Measurements from ENCODE around the gene SHD.
"Not testable (repeated sequence)": the region's sequence is repeated elsewhere in the genome, so short reads cannot be mapped to it uniquely, and the experiment has no call there.

The SHD gene

DNA sequence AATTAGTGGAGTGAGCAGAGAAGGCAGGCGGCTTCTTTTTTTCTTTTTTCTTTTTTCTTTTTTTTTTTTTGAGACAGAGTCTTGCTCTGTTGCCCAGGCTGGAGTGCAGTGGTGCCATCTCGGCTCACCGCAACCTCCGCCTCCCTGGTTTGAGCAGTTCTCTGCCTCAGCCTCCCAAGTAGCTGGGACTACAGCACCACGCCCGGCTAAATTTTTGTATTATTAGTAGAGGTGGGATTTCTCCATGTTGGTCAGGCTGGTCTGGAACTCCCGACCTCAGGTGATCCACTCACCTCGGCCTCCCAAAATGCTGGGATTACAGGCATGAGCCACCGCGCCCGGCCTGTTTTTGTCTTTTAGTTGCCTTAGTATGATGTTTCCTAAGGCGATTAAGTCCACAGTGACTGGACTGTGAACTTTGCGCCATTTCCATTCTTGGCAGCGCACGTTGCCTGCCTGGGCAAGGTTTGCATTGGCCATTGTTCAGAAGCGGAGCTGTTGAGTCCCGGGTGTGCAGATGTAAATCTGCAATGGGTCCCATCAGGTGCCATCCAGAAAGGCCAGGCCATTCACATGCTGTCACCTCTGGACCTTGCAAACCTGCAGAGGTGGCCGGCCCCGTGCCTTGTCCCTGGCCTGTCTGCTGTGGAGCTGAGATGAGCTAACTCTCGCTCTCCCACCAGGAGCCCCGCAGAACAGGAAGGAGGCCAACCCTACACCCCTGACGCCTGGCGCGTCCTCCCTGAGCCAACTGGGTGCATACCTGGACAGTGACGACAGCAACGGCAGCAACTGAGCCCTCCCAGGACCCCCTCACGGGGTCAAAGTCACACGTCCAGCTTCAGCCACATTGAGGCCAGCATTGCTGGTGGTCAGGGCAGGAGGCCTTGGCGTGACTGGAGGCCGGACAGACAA, 10.9 kb upstream of the SHD start:
- no peak for DNase-seq

DNA sequence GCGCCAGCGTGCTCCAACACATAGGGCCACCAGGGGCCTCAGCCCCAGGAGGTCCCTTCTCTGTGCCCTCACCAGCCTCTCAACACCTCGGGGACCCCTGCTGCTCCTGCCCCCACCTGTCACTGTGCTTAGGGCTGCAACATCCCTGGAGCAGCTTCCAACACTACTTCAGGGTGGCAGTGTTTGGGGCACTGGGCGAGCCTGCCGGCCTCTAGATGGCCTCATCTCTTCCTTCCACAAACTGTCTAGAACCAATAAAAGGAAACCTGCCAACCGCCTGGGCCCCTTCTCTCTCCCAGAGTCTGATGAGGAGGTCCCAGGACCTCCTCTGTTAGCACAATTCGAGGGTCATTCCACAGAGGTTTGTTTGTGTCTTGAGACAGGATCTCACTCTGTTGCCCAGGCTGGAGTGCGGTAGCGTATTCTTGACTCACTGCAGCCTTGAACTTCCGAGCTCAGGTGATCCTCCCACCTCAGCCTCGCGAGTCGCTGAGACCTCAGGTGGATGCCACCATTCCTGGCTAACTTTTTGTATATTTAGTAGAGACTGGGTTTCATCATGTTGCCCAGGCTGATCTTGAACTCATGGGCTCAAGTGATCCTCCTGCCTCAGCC, 10.1 kb upstream of the SHD start:
- no peak for DNase-seq

DNA sequence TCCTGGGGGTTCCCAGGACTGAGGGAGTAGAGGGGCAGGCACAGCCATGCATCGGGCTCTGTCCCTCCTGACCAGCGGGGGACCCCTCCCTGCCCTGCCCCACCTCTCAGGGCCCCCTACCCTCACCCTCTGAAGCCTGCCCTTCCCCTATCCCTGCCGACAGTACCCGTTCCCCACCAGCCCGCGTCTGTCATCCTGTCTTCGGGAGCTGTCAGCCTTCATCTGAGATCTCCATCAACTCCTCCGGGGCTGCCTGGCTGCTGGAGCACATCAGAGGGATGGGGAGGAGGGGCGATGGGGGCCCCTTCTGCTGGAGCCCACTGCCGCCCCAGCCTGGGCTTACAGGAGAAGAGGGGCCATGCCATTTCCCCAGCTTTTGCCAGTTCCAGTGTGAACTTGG, 6.2 kb upstream of the SHD start:
- DNase-seq: no peak

DNA sequence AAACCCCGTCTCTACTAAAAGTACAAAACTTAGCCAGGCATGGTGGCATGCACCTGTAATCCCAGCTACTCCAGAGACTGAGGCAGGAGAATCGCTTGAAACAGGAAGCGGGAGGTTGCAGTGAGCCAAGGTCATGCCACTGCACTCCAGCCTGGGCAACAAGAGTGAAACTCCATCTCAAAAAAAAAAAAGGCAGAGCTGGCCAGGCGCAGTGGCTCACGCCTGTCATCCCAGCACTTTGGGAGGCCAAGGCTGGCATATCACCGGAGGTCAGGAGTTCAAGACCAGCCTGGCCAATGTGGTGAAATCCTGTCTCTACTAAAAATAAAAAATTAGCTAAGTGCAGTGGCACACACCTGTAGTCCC, 4.8 kb upstream of the SHD start:
- DNase-seq: not testable (repeated sequence)

DNA sequence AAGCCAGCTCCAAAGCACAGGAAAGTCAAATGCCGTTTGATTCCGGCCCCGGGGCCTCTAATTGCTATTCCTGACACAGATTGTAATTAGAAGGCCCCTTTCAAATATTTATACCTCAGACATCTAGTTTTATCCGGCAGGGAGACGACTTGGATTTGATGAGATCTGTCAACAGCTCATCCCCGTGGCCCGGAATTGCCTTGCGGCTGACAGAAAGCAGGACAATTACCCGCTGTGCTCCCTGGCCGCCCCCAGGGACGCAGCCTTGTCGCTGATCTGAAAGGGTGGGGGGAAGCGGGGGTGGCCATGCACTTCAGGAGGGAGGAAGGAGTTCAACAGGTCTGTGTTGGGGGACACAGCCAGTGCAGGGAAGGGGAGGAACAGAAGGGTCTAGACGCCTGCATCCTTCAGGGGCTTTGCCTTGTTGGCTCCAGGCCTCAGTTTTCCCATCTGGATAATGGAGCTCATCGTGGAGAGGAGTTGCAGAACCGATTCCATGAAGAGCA, 1.8 kb upstream of the SHD start:
- DNase-seq: peak in 2 of 3 experiments; percentile 60 to 83

DNA sequence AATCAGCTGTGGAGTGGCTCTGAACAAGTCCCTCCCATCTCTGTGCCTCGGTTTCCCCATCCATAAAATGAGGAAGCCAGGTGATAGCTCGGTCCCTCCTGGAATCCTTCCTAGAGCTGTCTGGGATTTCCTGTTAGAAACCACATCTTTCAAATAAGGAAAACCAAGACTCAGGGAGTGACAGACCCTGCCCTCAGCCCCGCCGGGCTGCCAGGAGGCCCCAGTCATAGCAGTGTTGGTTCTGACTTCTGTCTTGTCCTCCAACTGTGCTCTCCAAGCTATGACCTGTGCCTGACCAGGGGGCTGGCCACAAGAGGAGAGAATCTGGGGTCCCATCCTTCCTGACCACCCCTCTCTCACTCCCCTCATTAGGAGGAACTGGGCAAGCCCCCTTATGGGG, 1.1 kb upstream of the SHD start:
- peak in 2 of 3 experiments; percentile 50 to 65 for DNase-seq

DNA sequence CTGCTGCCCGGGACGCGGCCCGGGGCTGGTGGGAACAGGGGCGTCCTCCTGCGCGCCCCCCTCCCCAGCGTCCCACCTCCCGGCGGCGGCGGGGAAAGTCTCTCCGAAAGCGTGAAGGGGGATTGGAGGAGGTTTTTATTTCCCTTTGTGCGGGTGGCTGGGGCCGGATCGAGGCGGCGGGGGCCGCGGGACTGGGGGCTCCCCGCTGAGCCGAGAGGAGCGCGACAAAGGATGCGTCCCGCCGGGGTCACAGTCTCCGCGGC, 132 bp downstream of the SHD start:
- DNase-seq: no peak

DNA sequence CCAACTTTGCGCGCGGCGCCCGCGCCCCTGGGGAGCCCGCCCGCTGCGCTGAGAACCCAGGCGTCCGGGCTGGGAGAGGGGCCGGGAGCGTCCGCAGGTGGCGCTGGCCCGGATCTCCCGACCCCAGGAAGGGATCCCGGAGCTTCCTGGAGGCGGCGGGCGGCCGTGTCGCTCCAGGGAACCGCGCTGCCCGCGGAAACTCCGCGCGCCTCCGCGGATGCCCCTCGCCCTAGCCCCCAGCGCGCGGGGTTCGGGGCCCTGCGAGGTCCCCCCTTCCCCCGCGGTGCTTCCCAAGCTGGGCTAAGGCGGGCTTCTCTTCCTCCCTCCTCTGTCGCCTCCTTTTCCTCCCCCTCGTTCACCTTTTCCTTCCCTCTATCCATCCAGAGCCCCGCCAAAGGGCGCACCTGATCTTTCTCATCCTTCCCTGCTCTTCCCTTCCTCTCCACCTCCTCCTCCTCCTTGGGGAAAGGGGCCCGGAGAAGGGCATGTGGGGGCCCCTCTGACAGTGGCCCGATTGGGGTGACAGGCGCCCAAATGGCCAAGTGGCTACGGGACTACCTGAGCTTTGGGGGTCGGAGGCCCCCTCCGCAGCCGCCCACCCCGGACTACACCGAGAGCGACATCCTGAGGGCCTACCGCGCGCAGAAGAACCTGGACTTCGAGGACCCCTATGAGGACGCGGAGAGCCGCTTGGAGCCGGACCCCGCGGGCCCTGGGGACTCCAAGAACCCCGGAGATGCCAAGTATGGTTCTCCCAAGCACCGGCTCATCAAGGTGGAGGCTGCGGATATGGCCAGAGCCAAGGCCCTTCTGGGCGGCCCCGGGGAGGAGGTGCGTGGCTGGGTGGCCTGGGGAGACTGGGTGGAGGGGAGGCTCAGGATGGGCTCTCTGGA, 710 bp downstream of the SHD start:
- DNase-seq: peak in 2 of 3 experiments; percentile 66 to 74

DNA sequence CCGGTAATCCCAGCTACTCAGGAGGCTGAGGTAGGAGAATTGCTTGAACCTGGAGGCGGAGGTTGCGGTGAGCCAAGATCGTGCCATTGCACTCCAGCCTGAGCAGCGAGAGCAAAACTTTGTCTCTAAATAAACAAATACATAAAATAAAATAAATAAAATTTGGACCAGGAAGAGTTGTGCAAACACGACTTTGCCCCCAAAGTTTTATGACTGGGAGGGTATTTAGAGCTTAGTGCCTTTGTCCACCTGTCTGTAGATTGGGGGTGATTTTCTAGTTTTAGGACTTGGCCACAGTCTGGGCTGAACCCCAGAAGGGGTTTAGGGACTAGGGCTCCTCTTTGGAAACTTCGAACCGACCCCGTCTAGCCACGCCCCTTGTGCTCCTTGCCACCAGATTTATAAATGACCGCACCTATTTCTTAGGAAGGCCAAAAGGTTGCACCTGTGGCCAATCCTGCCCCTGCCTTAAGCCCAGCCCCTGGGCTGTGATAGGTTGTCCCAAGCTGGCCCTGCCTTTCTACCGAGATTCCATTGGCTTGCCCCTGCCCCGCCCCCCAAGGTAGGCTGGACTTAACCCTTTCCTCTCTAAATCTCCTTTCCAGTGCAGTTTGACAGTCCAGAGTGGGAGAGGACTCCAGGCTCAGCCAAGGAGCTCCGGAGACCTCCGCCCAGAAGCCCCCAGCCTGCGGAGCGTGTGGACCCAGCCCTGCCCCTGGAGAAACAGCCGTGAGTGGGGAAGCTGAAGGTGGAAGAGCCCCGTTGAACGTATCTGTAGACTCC, 5.3 kb downstream of the SHD start:
- peak in 1 of 3 experiments; percentile 15 for DNase-seq

DNA sequence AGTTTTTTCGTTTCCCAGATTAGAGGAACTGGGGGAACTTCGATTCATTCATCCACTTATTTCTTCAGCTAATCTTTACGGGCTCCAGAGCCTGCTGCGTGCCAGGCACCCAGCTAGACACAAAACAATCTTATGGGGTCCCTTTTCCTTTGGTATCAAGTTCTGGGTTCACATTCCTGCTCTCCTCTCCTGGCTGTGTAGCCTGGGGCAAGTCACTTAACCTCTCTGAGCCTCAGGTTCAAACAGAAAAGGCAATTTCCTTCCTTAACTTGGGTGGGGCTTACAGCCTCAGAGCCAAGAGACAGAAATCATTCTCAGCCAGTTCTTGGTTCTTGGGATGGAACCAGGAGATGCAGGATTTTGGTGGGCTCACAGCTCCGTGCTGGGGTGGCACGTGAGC, 5.9 kb downstream of the SHD start:
- DNase-seq: no peak

DNA sequence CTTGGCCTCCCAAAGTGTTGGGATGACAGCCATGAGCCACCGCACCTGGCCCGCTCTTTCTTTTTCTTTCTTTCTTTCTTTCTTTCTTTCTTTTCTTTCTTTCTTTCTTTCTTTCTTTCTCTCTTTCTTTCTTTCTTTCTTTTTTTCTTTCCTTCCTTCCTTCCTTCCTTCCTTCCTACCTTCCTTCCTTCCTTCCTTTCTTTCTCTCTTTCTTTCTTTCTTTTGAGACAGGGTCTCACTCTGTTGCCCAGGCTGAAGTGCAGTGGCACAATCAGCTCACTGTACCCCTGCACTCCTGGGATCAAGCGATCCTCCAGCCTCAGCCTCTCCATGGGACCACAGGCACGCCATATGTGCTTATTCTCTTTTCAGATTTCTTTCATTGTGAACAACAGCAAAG, 7.1 kb downstream of the SHD start:
- DNase-seq: not testable (repeated sequence)

DNA sequence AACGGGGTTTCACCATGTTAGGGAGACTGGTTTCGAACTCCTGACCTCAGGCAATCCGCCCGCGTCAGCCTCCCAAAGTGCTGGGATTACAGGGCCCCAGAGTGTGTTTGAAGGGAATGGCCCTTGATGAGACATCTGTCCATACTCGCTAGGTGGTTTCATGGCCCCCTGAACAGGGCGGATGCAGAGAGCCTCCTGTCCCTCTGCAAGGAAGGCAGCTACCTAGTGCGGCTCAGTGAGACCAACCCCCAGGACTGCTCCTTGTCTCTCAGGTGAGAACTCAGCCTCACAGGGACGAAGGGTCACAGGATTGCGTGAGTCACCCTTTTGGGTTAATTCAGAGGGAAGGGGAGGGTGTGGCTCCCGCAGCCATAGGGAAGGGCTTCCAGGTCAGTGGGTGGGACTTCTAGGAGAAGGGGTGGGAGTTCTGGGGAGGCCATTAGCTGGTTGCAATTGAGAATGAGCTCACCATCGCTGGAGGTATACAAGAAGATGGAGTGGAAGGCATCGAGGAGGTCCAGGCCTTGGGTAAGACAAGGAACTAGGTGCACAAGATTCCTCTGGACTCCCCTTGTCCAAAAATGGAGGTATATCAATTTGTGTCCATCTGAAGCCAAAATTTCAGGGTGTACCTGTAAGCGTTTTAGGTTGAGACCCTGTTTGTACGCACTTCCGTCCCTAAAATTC, 9.2 kb downstream of the SHD start:
- no peak for DNase-seq

DNA sequence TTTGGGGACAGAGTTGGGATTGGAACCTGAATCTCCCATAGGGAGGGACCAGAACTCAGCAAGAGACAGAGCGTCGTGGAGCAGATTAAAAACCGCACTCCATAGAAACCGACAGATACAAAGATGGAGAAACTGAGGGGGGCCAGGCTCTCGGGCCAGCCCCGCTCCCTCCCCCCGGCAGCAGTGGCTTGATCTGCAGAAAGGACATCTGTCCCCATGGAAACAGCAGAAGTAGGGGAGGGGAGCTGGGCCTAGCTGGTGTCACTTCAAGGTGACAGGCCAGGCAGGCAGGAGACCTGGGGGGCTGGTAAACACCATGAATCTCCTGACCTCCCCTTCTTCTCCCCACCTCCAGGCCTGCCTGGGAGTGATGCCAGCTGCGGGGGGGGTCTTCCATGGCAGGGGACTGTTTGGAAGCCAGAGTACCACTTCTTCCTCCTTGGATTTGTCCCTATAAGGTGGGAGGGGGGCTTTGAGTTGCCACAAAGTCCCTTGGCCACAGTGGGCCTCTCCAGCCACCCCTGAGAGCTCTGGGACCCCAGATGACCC, 12.2 kb downstream of the SHD start:
- peak in 2 of 3 experiments; percentile 21 to 44 for DNase-seq

DNA sequence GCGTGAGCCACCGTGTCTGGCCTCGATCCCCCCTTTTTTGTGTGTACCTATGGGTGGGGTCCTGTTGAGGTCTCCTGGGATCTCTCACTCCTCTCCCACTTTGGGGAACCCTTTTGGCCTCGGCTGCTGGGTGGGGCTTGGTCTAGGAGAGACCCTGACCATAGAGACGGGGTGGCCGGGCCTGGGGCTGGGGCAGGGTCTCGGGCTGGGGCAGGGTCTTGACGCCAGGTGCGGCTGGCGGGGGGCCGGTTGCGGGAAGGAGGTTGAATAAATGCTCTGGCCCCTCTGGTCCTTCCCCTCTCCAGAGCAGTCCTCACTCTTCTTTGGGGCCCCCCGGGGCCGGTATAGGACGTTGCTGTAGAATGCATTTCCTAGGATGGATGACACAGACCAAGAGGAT, 13.4 kb downstream of the SHD start:
- DNase-seq: no peak

DNA sequence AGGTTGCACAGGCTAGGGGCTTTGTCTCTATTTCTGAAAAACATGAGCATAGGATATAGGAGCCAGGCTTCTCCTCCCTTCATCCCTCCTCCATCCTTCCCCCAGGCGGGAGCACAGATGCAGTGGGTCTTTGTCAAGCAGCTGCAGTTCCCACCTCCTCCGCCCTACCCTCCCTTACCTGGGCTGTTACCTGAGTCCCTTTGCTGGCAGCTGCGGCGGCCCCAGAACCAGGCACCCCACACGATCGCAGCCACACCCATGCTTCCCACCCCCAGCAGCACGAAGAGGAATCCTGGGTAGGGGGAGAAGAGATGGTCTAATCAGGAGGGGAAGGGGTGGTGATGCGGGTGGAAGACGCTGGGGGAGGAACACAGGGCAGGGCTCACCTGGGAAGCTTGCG, 15.3 kb downstream of the SHD start:
- no peak for DNase-seq

DNA sequence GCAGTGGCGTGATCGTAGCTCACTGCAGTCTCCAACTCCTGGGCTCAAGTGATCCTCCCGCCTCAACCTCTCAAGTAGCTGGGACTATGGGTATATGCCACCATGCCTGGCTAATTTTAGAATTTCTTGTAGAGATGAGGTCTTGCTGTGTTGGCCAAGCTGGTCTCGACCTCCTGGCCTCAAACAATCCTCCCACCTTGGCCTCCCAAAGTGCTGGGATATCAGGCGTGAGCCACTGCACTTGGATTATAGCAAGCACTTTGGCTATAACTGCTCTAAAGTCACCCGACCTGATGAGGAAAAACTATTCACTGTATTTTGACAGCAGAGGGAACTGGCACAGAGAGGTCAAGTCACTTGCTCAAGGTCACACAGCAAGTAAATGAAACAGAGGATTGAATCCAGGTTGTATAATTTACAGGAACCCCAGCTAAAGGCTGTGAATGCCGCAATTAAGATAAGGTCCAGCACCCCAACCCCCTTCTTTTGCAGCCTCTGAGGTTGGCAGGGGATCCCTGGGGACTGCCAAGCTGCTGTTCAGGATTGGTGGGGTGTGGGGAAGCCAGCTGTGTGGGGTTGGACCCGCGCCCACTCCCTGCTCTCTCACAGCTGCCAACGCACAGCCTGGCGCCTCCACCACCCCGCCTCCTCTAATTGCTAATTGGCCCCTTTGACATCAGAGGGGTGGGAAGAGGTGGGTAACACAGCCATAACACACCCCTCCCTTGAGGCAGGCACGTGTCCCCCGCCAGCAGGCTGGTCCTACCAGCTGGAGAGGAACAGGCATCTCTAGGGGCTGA, 17.1 kb downstream of the SHD start:
- peak in 2 of 3 experiments; percentile 84 to 95 for DNase-seq

DNA sequence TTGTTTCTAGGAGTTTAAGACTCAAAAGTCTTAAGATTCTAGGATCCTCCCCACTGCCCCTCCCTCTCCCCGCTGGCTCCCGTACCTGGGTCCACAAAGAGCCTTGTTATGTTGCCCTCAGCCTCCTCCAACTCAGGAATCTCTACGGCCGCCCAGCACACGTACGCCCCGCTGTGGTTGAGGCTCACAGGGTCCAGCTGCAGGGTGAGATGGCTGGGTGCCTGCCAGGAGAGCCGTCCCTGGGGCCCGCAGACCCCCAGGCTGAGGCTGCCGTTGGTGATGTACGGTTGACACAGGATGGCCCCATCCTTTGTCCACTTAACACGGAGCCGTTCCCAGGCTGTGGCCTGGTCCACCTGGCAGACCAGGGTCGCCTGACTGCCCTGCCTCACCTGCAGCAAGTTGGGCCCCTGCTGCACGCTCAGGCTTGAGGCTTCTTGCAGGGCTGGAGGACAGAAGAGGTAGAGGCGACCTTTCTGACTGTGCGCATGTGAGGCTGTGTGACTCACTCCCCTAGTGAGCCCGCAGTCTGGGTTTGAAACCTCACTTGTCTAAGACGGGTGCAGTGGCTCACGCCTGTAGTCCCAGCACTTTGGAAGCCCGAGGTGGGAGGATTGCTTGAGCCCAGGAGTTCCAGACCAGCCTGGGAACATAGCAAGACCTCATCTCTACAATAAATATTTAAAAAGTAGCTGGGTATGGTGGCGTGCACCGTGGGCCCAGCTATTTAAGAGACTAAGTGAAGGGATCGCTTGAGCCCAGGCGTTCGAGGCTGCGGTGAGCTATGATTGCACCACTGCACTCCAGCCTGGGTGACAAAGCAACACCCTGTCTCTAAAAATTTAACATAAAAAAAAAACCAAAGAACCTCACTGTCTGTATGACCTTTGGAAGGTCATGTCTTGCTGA, 19.1 kb downstream of the SHD start:
- no peak for DNase-seq

DNA sequence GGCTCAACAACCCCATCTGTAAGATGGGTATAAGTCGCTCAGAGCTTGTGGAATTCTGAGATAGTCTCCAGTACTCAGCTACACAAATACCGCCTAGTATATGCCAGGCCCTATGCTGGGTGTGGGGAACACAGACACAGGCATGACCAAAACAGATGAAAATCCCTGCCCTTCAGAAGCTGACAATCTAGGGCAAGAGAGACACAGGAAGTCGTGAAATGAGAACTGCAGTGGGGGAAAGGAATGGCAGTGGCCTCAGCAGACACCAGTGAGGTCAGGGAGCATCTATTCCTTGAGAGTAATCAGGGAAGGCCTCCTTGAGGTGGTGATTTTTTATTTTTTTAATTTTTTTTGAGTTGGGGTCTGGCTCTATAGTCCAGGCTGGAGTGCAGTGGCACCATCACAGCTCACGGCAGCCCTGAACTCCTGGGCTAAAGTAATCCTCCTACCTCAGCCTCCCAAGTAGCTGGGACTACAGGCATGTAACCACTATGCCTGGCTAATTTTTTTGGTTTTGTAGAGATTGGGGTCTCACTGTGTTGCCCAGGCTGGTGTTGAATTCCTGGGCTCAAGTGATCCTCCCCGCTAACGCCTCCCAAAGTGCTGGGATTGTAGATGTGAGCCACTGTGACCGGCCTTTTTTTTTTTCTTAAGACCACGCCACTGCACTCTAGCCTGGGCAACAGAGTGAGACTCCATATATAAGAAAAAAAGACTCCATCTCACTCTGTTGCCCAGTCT, 19.9 kb downstream of the SHD start:
- DNase-seq: no peak

DNA sequence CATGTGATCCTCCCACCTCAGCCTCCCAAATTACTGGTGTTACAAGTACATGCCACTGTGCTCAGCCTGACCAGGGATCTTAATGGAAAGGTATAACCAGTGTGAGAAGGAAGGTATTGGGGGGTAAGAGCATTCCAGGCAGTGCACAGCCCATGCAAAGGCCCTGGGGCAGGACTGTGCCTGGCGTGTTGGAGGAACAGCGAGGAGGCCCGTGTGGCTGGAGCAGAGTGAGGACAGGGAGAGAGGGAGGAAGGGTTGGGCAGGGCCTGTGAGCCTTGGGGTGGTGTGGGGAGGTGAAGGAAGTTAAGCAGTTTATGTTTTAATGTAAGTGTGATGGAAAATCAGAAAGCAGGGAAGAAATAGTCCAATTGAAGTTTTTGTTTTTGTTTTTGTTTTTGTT, 21.5 kb downstream of the SHD start:
- DNase-seq: no peak

All from NCI-H1417 (cell line).